SK-N-SH treated with all-trans-retinoic acid at 6 μM for 48 hours (cell line): Measurements from ENCODE around the gene RFX3.

Experiments
- ATAC-seq: fragments of 200-7000 bp; cut with Tn5 transposase; 3 replicates; pipeline ENCODE4 v1.9.1; 2020; ENCODE audit warnings: mild to moderate bottlenecking, moderate library complexity
- ARNTL ChIP-seq: fragments of 450-650 bp; formaldehyde crosslinking; IDR thresholded peaks from 2 replicates; pipeline ENCODE4 v1.5.0; 2020; ENCODE audit warnings: low read depth, mild to moderate bottlenecking, moderate library complexity, borderline replicate concordance
- BACH2 ChIP-seq: fragments of 250-450 bp; sonication (Bioruptor Pico); IDR thresholded peaks from 2 replicates; pipeline ENCODE4 v1.9.0; 2021; ENCODE audit warnings: mild to moderate bottlenecking, borderline replicate concordance
- CSDC2 ChIP-seq: fragments of 250-450 bp; sonication (Bioruptor Pico); IDR thresholded peaks from 2 replicates; pipeline ENCODE4 v1.5.0; 2020; ENCODE audit warnings: mild to moderate bottlenecking, moderate library complexity
- ESRRG ChIP-seq: fragments of 250-450 bp; sonication (Bioruptor Pico); IDR thresholded peaks from 2 replicates; pipeline ENCODE4 v1.6.1; 2021; ENCODE audit warnings: mild to moderate bottlenecking
- GLIS3 ChIP-seq: fragments of 250-450 bp; sonication (Bioruptor Pico); IDR thresholded peaks from 2 replicates; pipeline ENCODE4 v1.5.0; 2020; ENCODE audit warnings: mild to moderate bottlenecking, moderate library complexity
- ISL1 ChIP-seq: fragments of 250-450 bp; sonication (Bioruptor Pico); IDR thresholded peaks from 2 replicates; pipeline ENCODE4 v2.1.2; 2022; ENCODE audit warnings: mild to moderate bottlenecking, moderate library complexity
- OSR1 ChIP-seq: fragments of 250-450 bp; sonication (Bioruptor Pico); IDR thresholded peaks from 2 replicates; pipeline ENCODE4 v1.8.0; 2022; ENCODE audit warnings: moderate library complexity, mild to moderate bottlenecking, inconsistent platforms
- PPARA ChIP-seq: fragments of 250-450 bp; sonication (Bioruptor Pico); IDR thresholded peaks from 2 replicates; pipeline ENCODE4 v1.5.0; 2020; ENCODE audit warnings: mild to moderate bottlenecking, borderline replicate concordance
- RARB ChIP-seq: fragments of 250-450 bp; sonication (Bioruptor Pico); IDR thresholded peaks from 2 replicates; pipeline ENCODE4 v1.8.0; 2021; ENCODE audit warnings: mild to moderate bottlenecking, moderate library complexity
- SNAI2 ChIP-seq: fragments of 250-450 bp; sonication (Bioruptor Pico); IDR thresholded peaks from 2 replicates; pipeline ENCODE4 v1.5.0; 2020; ENCODE audit warnings: mild to moderate bottlenecking, moderate library complexity
- TCF4 ChIP-seq: fragments of 250-450 bp; sonication (Bioruptor Pico); IDR thresholded peaks from 2 replicates; pipeline ENCODE4 v1.8.0; 2021; ENCODE audit warnings: mild to moderate bottlenecking, moderate library complexity, borderline replicate concordance
- TOX ChIP-seq: fragments of 250-450 bp; sonication (Bioruptor Pico); IDR thresholded peaks from 2 replicates; pipeline ENCODE4 v1.8.0; 2021; ENCODE audit warnings: mild to moderate bottlenecking, moderate library complexity, borderline replicate concordance
- ZC3H10 ChIP-seq: fragments of 250-450 bp; sonication (Bioruptor Pico); IDR thresholded peaks from 2 replicates; pipeline ENCODE4 v1.5.1; 2021; ENCODE audit warnings: mild to moderate bottlenecking, moderate library complexity
- ZFP3 ChIP-seq: fragments of 250-450 bp; sonication (Bioruptor Pico); IDR thresholded peaks from 2 replicates; pipeline ENCODE4 v1.5.0; 2020; ENCODE audit warnings: mild to moderate bottlenecking, moderate library complexity
- ZNF565 ChIP-seq: fragments of 450-650 bp; formaldehyde crosslinking; conservative IDR thresholded peaks from 2 replicates; pipeline ENCODE4 v1.5.0; 2020; ENCODE audit warnings: low read depth, mild to moderate bottlenecking, moderate library complexity
- ZNF70 ChIP-seq: fragments of 450-650 bp; formaldehyde crosslinking; IDR thresholded peaks from 2 replicates; pipeline ENCODE4 v1.5.0; 2020; ENCODE audit warnings: mild to moderate bottlenecking, moderate library complexity
- ZNF8 ChIP-seq: fragments of 450-650 bp; formaldehyde crosslinking; IDR thresholded peaks from 2 replicates; pipeline ENCODE4 v1.5.0; 2020; ENCODE audit warnings: mild to moderate bottlenecking, moderate library complexity
- TF ChIP-seq, protein P1 (sequence below): fragments of 250-450 bp; sonication (Bioruptor Pico); IDR thresholded peaks from 2 replicates; pipeline ENCODE4 v1.5.1; 2020; ENCODE audit warnings: low read depth, mild to moderate bottlenecking, moderate library complexity
- TF ChIP-seq, protein P2 (sequence below): fragments of 250-450 bp; sonication (Bioruptor Pico); IDR thresholded peaks from 2 replicates; pipeline ENCODE4 v1.5.0; 2020; ENCODE audit warnings: mild to moderate bottlenecking, moderate library complexity
- TF ChIP-seq, protein P3 (sequence below): fragments of 250-450 bp; sonication (Bioruptor Pico); IDR thresholded peaks from 2 replicates; pipeline ENCODE4 v1.8.0; 2020; ENCODE audit warnings: mild to moderate bottlenecking, moderate library complexity, borderline replicate concordance
- TF ChIP-seq, protein P4 (sequence below): fragments of 250-450 bp; sonication (Bioruptor Pico); IDR thresholded peaks from 2 replicates; pipeline ENCODE4 v1.5.1; 2021; ENCODE audit warnings: mild to moderate bottlenecking, moderate library complexity
- TF ChIP-seq, protein P5 (sequence below): fragments of 250-450 bp; sonication (Bioruptor Pico); IDR thresholded peaks from 2 replicates; pipeline ENCODE4 v1.8.0; 2021; ENCODE audit warnings: low read depth, mild to moderate bottlenecking, moderate library complexity, borderline replicate concordance

Gene RFX3

DNA sequence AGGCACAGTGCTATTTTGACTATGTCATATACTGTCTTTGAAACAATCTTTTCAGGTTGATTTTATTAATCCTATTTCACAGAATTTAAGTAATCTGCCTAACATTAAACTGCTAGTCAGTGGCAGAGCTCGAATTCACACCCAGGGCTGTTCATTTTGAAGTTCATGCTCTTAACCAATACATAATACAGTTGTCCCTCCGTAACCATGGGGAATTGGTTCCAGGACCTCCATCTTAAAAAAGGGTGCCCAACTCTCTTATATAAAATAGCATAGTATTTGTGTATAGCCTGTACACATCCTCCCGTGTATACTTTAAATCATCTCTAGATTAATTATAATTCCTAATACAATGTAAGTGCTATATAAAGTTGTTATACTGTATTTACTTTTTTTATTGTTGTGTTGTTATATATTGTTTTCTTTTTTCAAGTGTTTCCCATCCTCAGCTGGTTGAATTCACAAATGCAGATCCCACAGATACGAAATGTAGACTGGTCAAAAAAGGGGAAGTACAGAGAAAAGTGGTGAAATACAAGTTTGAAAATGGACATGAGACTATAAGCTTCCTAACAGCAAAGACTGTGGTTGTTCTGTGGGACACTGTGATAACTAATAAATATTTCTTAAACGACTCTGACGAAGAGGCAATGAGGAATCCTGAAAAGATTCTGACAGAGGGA is 18.3 kb downstream of the RFX3 start:
- TF ChIP-seq, protein P1, sequence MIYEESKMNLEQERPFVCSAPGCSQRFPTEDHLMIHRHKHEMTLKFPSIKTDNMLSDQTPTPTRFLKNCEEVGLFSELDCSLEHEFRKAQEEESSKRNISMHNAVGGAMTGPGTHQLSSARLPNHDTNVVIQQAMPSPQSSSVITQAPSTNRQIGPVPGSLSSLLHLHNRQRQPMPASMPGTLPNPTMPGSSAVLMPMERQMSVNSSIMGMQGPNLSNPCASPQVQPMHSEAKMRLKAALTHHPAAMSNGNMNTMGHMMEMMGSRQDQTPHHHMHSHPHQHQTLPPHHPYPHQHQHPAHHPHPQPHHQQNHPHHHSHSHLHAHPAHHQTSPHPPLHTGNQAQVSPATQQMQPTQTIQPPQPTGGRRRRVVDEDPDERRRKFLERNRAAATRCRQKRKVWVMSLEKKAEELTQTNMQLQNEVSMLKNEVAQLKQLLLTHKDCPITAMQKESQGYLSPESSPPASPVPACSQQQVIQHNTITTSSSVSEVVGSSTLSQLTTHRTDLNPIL (CRISPR knock-in tag) = no peak
- TF ChIP-seq ZNF70 (CRISPR knock-in tag) (no peak), TOX (CRISPR knock-in tag) (no peak), BACH2 (no peak), PPARA (CRISPR knock-in tag) (no peak), ZNF8 (no peak), ZC3H10 (CRISPR knock-in tag) (no peak), RARB (CRISPR knock-in tag) (no peak), SNAI2 (CRISPR knock-in tag) (no peak), OSR1 (CRISPR knock-in tag) (no peak), GLIS3 (no peak), ARNTL (CRISPR knock-in tag) (no peak), ISL1 (CRISPR knock-in tag) (no peak), ZNF565 (CRISPR knock-in tag) (no peak), ESRRG (CRISPR knock-in tag) (no peak)
- TF ChIP-seq, protein P2, sequence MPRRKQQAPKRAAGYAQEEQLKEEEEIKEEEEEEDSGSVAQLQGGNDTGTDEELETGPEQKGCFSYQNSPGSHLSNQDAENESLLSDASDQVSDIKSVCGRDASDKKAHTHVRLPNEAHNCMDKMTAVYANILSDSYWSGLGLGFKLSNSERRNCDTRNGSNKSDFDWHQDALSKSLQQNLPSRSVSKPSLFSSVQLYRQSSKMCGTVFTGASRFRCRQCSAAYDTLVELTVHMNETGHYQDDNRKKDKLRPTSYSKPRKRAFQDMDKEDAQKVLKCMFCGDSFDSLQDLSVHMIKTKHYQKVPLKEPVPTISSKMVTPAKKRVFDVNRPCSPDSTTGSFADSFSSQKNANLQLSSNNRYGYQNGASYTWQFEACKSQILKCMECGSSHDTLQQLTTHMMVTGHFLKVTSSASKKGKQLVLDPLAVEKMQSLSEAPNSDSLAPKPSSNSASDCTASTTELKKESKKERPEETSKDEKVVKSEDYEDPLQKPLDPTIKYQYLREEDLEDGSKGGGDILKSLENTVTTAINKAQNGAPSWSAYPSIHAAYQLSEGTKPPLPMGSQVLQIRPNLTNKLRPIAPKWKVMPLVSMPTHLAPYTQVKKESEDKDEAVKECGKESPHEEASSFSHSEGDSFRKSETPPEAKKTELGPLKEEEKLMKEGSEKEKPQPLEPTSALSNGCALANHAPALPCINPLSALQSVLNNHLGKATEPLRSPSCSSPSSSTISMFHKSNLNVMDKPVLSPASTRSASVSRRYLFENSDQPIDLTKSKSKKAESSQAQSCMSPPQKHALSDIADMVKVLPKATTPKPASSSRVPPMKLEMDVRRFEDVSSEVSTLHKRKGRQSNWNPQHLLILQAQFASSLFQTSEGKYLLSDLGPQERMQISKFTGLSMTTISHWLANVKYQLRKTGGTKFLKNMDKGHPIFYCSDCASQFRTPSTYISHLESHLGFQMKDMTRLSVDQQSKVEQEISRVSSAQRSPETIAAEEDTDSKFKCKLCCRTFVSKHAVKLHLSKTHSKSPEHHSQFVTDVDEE = no peak
- TF ChIP-seq, protein P3, sequence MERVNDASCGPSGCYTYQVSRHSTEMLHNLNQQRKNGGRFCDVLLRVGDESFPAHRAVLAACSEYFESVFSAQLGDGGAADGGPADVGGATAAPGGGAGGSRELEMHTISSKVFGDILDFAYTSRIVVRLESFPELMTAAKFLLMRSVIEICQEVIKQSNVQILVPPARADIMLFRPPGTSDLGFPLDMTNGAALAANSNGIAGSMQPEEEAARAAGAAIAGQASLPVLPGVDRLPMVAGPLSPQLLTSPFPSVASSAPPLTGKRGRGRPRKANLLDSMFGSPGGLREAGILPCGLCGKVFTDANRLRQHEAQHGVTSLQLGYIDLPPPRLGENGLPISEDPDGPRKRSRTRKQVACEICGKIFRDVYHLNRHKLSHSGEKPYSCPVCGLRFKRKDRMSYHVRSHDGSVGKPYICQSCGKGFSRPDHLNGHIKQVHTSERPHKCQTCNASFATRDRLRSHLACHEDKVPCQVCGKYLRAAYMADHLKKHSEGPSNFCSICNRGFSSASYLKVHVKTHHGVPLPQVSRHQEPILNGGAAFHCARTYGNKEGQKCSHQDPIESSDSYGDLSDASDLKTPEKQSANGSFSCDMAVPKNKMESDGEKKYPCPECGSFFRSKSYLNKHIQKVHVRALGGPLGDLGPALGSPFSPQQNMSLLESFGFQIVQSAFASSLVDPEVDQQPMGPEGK = no peak
- TF ChIP-seq, protein P4, sequence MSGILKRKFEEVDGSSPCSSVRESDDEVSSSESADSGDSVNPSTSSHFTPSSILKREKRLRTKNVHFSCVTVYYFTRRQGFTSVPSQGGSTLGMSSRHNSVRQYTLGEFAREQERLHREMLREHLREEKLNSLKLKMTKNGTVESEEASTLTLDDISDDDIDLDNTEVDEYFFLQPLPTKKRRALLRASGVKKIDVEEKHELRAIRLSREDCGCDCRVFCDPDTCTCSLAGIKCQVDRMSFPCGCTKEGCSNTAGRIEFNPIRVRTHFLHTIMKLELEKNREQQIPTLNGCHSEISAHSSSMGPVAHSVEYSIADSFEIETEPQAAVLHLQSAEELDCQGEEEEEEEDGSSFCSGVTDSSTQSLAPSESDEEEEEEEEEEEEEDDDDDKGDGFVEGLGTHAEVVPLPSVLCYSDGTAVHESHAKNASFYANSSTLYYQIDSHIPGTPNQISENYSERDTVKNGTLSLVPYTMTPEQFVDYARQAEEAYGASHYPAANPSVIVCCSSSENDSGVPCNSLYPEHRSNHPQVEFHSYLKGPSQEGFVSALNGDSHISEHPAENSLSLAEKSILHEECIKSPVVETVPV (CRISPR knock-in tag) = no peak
- ATAC-seq = no peak

DNA sequence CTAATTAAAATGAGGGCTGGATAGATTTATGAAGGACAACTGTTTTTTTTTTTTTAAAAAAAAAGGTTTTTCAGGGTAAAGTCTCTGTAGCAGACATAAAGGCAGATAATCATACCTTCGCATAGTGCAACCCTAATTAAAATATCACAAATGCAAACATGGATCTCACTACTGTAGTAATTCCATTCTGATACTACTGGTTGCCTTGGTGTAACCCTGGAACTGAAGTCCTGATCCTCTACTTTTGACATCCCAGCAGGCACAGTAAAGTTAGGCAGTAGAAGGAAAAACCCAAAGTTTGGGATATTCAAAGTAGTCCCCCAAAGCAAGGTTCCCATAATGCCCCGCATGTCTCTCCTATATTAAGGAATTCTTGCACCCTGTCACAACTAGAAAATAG is 19.6 kb downstream of the RFX3 start:
- no peak for TF ChIP-seq ZNF70 (CRISPR knock-in tag)
- TF ChIP-seq ZFP3 = no peak
- TF ChIP-seq, protein P5, sequence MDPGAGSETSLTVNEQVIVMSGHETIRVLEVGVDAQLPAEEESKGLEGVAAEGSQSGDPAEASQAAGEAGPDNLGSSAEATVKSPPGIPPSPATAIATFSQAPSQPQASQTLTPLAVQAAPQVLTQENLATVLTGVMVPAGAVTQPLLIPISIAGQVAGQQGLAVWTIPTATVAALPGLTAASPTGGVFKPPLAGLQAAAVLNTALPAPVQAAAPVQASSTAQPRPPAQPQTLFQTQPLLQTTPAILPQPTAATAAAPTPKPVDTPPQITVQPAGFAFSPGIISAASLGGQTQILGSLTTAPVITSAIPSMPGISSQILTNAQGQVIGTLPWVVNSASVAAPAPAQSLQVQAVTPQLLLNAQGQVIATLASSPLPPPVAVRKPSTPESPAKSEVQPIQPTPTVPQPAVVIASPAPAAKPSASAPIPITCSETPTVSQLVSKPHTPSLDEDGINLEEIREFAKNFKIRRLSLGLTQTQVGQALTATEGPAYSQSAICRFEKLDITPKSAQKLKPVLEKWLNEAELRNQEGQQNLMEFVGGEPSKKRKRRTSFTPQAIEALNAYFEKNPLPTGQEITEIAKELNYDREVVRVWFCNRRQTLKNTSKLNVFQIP (CRISPR knock-in tag) = no peak
- TF ChIP-seq TCF4 (CRISPR knock-in tag) = no peak
- TF ChIP-seq CSDC2 (CRISPR knock-in tag) = no peak
- no peak for TF ChIP-seq ESRRG (CRISPR knock-in tag)
- no peak for ATAC-seq
